Fibroblast of skin of back (primary cell): ENCODE results near the gene ACMSD.
"Not testable (repeated sequence)": the region's sequence is repeated elsewhere in the genome, so short reads cannot be mapped to it uniquely, and the experiment has no call there.

ENCODE experiments used
- DNase-seq: peaks from one replicate; pipeline ENCODE4 v3.0.0-alpha.2; 2013

Gene ACMSD

DNA sequence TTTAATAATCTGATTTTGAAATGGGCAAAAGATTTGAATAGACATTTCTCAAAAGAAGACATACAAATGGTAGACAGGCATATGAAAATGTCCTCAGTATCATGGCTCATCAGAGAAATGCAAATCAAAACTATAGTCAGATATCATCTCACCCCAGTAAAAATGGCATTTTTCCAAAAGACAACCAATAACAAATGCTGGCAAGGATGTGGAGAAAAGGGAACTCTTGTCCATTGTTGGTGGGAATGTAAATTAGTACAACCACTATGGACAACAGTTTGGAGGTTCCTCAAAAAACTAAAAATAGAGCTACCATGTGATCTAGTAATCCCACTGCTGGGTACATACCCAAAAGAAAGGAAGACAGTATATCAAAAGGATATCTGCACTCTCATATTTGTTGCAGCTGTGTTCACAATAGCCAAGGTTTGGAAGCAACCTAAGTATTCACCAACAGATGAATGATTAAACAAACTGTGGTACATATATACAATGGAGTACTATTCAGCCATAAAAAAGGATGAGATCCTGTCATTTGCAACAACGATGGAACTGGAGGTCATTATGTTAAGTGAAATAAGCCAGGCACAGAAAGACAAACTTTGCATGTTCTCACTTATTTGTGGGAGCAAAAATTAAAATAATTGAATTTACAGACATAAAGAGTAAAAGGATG is 69.2 kb downstream of the ACMSD start:
- not testable (repeated sequence) for DNase-seq

DNA sequence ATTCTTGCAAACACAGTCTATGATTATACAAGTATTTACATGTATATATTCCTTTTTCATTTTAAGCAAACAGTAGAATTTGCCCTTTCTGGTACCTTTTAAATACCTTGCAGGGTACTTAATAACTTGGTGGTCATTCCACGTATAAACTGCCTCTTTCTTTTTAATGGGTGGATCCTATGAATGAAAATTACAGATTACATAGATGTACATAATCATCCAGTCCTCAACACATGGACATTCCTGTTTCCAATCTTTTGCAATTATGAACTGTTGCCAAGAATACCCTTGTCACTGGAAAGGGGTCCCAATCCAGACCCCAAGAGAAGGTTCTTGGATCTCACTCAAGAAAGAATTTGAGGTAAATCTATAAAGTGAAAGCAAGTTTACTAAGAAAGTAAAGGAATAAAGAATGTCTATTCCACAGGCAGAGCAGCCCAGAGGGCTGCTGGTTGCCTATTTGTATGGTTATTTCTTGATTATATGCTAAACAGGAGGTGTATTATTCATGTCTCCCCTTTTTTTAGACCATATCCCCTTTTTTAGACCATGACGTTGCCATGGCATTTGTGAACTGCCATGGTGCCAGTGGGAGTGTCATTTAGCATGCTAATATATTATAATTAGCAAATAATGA is 72.5 kb downstream of the ACMSD start:
- DNase-seq = no peak

DNA sequence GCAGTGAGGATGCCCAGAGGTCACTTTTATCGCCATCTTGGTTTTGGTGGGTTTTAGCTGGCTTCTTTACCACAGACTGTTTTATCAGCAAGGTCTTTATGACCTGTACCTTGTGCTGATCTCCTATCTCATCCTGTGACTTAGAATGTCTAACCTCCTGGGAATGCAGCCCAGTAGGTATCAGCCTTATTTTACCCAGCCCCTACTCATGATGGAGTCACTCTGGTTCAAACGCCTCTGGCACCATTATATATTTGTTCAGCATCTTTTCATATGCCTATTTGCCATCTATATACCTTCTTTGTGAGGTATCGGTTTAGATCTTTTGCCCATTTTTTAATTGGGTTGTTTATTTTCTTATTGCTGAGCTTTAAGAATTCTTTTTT is 73.0 kb downstream of the ACMSD start:
- DNase-seq = no peak

DNA sequence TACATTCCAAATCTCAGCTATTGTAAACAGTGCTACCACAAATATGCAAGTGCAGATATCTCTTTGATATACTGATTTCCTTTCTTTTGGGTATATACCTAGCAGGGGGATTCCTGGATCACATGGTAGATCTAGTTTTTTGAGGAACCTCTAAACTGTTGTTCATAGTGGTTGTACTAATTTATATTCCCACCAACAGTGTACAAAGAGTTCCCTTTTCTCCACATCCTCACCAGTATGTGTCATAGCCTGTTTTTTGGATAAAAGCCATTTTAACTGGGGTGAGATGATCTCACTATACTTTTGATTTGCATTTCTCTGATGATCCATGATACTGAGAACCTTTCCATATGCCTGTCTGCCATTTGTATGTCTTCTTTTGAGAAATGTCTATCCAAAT is 73.9 kb downstream of the ACMSD start:
- DNase-seq = peak; percentile 51

DNA sequence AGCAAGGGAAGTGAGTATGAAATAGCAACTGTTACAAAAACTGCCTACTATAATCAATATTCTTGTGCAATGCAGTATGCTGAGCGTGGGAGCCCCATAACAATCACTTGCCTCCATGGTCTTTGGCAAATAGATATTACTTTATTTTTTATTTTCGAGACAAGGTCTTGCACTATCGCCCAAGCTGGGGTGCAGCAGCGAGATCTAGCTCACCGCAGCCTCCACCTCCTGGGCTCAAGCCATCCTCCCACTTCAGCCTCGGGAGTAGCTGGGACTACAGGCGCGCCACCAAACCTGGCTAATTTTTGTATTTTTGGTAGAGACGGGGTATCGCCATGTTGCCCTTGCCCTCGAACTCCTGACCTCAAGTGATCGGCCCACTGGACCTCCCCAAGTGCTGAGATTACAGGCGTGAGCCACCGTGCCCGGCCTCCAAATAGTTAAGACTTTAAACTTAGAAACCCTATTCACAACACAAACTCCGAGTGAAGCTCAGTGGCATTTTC is 79.0 kb downstream of the ACMSD start:
- peak; percentile 7 for DNase-seq

DNA sequence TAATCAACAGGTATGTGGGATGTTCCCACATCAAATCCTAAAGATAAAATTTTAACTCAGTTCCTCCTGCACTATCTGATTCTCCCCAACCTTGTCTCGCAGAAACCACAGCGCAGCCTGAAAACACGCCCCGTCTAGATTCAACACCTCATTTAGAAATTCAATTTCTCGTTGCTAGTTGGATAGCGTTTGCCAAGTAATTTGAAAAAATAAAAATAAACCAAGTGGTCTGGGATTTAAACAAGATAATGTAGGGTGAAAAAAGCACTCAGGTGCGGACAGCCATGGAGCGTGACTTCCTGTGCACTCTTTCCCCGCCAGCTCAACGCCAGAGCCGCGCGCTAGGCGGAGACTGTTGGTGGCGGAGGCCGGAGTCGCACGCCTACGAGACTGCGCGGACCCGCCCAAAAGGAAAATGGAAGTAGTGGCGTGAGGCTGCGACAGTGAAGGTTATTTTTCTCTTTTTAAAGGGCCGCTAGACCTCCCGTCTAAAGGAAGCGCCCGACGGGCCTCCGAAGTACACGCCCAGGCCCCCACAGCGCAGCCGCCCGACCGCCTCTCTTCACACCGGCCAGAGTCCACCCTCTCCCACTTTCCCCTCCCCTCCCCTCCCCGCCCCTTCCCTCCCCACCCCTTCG is 79.6 kb downstream of the ACMSD start:
- no peak for DNase-seq

DNA sequence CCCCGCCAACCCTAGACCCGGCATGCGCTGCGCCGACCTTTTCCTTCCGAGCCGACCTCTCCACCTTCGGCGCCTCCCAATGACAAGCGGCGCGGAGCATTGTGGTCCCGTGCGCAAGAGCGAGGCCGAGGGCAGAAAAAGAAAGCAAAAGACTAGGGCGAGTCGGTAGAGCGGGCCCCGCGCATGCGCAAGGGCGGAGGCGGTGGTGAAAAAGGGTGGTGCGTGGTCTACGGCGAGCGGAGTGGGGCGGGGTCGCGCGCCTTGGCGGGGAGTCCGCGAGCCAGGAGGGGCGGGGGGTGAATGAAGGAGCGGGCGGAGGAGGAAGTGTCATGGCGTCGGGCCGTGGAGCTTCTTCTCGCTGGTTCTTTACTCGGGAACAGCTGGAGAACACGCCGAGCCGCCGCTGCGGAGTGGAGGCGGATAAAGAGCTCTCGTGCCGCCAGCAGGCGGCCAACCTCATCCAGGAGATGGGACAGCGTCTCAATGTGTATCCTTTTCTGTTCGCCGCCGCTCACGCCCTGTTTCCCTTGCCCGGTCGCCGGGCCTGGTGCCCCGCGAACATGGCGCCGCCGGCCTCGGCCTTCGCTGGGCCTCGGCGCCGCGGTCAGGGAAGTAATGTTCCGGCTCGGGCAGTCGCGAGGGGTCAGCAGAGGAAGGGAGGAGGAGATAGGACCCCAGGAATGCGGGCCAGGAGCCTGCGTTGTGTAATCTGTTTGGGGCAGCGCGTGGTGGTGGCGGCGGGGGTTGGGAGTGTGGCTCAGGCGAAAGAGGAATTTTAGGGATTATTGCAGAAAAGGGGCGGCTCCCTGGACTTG is 80.3 kb downstream of the ACMSD start, which contains the start of gene CCNT2:
Gene CCNT2, plus strand, starts transcription at position 297 of the 815 bp plus-strand sequence. Its CDS starts 33 bp downstream, at position 330.
- DNase-seq = peak; percentile 99

DNA sequence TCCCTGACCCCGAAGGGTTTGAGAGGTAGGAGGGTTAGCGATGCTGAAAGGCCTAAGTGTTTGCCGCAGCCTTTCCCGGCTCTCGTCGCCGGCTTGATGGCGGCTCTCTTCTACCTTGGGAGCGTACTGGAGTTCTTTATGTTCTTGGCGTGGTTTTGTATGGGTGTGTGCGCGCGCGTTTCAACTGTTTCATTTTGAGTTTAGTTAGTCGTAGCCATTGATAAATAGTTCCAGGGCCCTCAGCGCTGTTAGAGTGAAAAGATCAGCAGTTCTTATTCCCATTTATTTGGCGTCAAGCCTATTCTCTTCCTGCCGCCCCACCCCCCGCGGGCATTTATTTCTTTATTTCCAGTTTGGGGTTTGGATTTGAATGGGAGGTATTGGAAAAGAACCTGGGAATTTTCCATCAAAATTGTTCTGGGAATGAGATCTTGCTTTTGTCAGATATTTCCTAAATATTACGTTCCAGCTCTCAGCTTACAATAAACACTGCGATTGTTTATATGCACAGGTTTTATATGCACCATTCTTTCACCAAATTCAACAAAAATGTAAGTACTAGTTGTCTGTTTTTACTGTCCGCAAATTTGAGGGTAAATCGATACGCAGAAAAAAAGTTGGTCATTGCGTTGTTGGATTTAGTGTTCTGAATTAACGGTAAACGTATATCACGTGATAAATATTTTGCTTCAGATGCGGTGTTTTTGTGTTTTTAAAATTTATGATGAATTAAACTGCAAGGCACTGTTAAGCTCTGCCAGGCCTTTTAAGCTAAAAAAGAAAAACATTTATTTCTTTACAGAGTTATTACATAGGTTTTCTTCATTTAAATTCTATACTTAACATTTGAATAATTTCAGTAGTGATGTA is 81.2 kb downstream of the ACMSD start:
- DNase-seq = peak; percentile 29

DNA sequence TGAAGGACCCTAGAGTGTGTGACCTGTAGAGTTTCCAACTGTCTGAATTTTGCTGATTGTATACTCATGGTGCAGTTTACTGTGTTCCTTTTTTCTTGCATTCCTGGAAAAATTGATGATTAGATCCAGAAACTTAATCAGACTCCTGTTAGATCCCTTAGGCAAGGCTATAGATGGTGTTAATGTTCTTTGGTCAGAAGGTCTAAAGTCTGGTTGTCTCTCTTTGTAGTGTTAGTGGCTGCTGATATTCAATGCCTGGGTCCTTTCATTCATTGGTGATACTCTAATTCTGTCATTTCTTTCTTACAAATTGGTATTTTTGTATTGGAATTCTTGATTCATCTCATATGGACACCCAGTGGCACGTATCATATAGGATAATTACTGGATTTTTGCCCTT is 86.5 kb downstream of the ACMSD start:
- no peak for DNase-seq

DNA sequence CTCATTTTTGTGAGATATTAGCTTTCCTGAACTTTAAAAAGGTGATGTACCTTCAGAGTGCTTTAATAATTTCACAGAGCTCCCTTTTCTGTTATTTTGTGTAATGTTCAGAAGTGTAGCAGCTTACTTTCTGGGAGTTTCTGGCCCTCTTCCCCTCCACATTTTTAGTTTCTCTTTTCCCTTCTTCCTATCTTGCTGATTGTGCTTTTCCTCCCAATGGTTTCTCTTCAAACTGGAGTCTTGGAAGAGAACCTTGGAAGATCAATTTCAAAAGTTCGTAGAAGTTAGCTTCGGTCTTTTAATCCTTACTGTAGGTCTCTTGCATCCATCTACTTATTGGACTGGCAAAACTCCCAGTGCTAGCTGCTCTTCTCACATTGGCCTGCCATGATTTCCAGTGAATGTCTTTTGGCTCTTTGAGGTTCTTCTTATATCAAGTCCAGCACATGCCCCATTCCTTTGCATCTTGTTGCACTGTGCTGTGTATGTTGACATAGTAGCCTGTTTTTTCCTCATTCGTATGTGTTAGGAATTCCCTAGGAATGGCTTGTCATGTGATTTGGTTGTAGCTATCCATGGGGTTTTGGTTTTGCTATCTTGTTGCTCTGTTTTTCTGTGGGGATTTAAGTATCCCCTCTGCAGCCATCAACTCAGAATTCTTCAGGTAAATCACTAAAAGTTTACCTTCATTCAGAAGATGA is 88.0 kb downstream of the ACMSD start:
- DNase-seq = no peak

DNA sequence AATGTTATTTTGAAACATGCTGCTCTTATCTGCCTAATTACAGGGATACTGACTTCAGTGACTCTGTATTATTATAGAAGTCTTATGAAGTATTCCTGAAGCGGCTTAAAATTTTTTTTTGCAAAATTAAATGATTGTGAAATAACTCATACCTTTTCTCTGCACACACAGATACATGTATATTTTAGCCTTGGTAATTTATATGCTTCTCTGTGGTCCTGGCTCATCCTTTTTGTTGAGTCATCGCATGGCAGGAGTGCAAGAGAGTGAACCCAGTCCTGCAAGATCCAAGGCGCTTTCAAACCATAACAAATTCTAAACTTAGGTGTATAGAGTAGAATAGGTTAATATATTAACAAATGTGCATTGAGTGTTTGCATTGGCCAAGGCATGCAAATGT is 88.8 kb downstream of the ACMSD start:
- peak; percentile 17 for DNase-seq

DNA sequence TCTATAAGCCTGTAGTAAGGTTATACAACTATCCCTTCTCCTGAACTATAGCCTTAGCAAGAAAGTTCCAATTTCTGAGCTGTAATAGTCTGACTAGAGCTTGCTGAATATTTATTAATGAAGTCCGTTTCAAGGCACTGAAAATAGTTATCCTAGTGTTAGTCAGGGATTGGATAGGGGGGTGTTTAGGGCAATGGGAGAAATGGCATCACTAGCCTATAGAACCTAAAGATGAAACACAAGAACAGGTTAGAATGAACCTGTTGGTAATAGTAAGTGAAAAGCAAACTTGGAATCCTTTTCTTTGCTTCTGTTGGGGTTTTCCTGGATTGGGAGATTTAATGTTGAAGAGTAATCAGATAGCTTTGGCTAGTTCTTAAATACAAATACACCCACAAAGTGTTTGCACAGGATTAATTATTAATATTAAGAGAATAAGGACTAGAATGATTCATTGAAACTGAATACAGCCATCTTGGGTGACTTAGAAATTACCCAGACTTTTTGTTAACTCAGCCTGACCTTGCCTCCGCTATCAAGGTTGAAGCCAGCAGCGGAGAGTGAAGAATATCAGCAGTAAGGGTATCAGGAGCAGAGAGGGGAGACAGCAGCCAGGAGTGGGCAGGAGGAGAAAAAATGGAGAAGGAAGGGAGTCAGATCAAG is 94.6 kb downstream of the ACMSD start:
- DNase-seq = no peak

DNA sequence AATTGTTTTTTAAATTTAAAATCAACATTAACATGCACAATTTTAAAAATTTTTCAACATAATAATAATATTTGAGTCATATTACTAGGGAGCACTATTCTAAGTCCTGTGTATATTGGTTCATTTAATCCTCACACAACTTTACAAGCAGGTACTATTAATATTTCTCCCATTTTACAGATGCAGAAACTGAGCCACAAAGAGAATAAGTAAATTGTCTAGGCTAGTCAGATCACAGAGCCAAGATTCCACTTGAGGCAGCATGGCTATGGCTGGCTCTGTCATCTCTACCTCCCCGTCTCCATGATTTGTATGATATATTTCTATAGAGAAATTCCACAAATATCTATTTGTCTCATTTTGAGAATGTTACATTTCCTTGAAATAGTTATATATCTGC is 95.3 kb downstream of the ACMSD start:
- DNase-seq = no peak

DNA sequence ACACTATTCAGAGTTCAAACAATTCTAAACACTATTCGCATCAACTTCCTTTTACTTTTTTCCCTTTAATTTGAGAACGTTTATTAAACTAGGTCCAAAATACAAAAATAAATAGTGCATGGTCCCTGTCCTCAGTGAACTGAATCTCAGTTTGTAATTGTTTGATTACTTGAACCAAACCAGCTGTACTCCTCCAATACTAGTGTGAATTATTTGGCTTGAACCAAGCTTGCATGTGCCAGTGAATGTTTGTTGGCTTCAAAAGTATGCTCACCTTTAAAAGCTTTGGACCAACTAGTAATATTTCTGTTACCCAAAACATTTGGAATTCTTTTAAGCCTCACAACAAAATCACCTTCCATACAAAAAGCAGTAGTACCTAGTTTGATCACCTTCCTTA is 95.7 kb downstream of the ACMSD start:
- no peak for DNase-seq

DNA sequence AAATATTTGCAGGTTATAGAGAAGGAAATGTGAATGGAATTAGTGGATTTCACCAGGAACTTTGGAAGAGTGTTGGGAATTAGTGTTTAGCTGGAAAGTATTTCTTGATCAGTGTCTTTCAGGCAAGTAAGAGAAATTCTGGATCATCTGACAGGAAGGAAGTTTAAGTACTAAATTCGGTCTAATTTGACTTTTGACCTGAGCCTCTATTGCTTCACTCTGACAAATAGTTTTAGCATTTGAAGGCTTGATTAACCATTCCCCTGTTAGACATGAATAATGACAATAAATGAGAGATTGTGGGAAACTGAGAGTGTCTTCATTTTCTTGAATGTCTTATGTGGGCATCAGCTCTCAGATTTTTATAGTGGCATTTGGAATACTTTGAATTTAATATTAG is 96.2 kb downstream of the ACMSD start:
- no peak for DNase-seq

DNA sequence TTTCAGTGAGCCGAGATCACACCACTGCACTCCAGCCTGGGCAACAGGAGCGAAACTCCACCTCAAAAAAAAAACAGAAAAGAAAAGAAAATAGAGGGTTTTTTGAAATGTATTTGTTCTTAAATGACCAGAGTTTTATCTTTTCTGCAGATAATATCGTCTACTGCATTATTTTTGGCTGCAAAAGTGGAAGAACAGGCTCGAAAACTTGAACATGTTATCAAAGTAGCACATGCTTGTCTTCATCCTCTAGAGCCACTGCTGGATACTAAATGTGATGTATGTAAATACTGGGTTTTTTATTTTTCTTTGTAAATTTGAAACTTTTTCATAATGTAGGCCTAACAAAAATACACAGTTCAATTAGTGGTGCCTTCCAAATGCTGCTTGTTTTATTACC is 98.3 kb downstream of the ACMSD start:
- DNase-seq = no peak

DNA sequence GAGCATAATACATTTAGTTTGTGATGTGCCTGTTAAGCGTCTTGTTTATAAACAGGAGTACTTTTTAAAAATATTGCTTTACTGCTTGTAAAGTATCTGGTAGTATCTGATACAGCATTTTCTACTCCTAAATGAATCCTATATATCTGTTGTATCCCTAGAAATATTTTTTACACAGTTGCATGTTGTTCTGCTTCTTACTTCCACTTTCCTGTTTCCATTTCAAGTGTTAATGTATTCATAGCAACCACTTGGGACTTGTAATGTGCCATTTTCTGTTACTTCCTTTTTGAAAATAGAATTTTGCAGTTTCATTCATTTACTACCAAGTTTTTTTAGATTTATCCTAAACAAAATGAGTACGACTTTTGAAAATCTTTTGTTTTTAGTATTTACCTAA is 105.1 kb downstream of the ACMSD start:
- DNase-seq = no peak

DNA sequence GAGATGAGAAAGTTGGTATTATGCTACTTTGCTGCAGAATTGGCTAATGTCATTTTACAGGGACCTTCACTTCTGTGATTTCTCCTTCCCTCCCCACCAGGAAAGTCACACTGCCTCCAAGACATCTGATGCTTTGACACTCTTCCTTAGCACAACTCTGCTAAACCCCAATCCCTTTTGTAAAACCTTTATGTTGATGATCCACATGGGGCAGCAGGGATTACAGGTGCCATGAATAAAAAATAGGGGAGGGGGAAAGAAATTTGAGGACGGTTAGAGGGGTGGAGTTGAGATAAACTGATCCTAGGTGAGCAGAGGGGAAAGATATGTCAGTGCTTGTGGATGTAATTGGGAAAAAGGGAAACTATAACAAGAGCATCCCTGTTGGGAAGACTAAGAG is 106.6 kb downstream of the ACMSD start:
- no peak for DNase-seq

DNA sequence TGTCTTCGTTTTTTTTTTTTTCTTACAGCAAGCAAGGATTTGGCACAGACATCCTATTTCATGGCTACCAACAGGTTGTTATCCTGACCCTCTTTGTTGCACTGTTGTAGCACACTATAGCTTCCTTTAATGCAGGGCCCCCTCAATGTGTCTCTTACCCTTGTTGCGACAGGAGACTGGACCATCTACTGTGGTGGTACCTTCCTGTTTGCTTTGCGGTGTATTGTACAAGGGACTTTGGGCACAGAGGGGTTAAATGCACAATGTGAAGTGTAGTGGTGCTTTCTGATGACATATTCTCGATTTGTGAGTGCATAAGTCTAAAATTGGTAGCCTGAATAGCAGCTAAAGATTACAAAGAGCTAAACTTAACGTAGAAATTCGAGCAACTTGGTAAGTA is 107.7 kb downstream of the ACMSD start:
- DNase-seq = no peak

DNA sequence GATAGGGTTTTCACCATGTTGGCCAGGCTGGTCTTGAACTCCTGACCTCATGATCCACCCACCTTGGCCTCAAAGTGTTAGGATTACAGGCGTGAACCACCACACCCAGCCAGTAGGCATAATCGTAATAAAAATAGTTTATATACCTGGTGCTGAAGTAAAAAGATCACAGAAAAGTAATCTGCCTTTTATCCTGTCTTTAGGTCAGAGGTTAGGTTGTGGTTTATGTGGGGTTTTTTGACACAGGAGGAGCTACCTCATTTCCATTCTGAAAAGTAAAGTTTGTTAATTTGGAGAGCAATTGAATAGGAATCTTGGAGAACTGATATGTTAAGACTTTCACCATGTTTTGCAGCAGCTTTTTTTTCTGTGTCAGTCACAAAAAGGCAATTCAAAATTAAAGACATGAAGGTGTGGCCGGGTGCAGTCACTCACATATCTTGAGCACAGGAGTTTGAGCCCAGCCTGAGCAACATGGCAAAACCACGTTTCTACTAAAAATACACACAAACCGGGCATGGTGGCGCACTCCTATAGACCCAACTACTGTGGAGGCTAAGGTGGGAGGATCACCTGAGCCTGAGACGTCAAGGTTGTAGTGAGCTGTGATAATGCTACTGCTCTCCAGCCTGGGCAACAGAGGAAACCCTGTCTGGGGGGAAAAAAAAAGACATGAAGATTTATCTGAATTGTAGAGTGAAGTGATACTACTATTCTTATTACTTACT is 111.7 kb downstream of the ACMSD start:
- DNase-seq = no peak
